HG03280 (cell line): Measurements from ENCODE around the gene NOL8.

Source experiments
- ATAC-seq: cut with Tn5 transposase; IDR thresholded peaks from one replicate; pipeline ENCODE4 v1.9.1; 2021; ENCODE audit warnings: mild to moderate bottlenecking, moderate library complexity; ENCODE audit not compliant: unreplicated experiment

NOL8 gene

DNA sequence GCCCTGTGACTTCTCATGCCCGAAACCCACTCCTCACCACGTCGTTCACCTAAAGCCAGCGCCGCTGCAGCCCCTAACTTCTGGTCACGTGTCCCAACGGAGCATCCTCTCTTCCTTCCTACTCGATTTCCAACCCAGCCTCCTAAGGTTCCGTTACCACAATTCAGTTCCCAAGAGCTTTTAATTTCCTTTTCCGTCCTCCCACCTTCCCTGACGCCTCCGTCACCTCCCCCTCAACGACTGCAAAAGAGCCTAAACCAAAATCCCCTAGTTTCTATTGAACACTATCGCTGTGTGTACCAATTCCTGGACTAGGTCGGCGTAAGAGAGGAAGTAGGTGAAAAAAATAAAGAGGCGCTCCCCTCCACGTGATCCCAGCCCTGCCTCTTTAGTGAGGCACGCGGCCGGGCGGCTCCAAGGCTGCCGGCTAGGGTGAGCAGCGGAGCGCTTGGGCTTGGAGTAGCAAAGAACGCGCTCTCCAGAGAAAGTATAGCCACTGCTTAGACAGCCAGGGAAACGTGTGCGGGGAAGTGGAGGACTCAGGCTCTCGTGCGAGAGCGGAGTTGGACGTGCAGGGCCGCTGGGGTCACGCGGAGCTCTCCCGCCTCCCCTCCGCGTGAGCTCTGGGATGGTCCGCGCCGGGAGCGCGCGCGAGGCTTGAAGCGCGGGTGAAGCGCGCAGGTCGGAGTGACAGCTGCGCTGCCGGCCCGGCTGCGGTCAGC is at the start of gene NOL8, which contains the start of gene CENPP:
TSS of gene NOL8 (minus strand) at position 82 of the 722 bp plus-strand sequence. CDS start 1,189 bp downstream, outside the sequence.
TSS of gene CENPP (plus strand) at position 685 of the 722 bp plus-strand sequence.
- ATAC-seq, result peak; percentile 94

- ATAC-seq, result no peak
Observed at GRCh38 chr9:92373167-92373566, 48.0 kb upstream of the NOL8 start.

GRCh38 chr9:92369075-92369474 is 43.9 kb upstream of the NOL8 start:
- ATAC-seq, result no peak

DNA sequence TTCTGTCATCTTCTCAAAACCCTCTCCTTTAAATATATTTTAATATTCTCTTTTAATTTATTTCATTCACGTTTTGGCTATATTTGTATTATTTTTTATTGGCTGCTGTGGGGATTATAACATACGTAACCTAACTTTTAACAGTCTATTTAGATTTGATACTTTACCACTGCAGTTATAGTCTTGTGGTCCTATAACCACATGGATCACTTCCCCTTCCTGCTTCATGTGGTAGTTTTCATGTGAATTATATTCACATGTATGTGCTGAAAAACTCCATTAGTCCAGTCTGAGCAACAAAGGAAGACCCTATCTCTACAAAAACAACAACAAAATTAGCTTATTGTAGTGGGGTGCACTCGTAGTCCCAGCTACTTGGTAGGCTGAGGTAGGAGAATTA is 34.9 kb upstream of the NOL8 start:
- ATAC-seq, result no peak

DNA sequence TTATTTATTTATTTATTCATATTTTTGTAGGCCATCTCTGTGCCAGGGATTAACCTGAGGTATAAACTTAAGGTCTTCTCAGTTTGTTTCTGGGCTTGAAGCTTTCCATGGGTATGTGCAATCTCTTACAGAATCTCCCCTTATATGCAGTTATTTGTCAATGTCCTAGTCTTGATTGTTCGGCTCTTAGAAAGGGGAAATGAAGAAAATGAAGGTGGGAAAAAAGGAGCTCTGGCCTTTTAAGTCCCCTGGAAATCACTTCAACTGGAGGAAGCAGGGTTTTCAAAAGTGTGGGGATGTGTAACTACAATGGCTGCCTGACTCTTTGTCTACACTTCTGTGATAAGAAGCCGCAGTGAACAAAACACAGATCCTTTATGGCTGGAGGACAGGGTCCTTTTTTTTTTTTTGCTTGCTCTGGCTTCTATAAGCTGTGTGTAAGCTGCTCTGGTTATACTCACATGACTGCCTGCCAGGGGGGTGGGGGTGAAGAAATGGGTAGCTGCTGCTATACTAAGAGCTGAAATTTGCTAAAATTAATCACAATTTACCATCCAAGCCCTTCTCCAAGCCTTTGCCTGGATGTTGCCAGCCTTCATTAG is 34.3 kb upstream of the NOL8 start:
- ATAC-seq, result no peak

DNA sequence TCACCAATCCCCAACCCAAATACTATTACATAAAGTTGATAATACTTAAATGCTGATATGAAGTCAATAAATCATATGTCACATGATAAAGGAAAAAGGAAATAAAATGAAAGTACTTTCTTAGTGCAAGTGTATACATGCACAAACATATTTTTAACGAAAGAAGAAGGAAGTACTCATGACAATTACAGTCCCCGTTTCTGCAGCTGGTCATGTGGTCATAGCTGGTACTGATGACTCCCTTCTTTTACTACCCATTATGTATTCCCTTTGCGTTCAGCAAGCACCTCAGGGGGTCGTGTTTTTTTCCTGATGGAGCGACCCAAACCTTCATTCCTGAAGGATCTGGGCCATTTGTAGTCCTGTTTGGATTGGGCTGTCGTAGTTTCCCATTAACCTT is 27.9 kb upstream of the NOL8 start:
- no peak for ATAC-seq

GRCh38 chr9:92350740-92351133 is 25.6 kb upstream of the NOL8 start:
- no peak for ATAC-seq

DNA sequence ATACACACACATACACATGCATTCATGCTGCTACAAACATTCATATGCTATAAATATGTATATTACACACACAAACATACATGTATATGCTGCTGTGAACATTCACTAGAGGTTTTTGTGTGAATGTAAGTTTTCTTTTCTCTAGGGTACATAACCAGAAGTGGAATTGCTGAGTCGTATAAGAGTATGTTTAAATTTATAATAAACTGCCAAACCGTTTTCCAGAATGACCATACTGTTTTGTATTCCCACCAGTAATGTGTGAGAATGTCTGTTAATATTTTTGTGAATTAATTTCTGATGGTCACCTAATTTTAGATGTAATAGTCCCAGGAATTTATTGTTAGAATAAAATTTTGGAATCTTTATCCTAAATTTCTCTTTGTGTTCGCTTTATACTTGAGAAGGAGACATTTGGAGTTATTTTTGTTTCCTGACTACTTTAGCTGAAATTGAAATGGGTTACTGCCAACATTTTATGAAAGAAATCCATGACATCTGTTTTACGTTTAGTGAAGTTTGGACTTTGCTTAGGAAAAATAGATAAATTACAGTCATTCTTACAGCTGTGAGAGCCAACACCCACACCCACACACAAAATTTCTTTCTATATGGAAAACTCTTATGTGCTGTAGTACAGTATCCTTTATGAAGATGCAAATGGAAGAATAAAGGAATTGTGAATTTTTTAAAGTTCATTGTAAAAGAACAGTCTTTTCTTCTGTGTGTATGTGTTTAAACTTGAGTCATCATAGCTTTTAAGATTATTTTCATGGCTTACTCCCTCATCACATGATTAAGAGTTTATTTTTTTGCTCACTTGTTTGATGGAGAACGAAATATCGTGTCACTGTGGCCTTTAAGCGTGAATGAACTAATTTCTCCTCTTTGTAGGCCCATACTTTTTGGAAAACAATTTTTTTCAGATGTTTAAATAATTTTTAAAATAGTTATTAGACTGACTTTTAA is 24.9 kb upstream of the NOL8 start:
- no peak for ATAC-seq

- no peak for ATAC-seq
Observed at GRCh38 chr9:92345582-92345981, 20.4 kb upstream of the NOL8 start.

GRCh38 chr9:92342825-92343488 is 17.8 kb upstream of the NOL8 start:
- no peak for ATAC-seq

DNA sequence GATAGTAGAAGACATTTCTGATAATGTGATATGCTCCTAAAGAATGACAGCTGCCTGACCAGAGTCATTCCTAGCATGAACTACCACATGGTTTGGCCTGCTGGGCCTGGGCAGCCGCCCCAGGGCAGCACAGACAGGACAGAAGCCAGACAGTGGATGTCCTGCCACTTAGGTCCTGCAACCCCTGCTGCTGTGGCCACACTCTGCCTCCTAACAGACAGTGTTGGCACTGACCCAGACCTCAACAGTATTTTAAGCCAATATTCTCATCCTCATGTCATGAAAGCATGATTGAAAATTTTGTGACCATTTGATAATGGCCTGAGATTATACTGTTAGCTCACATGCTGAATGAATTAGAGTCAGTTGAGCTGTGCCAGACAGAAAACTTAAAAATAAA is 16.4 kb upstream of the NOL8 start:
- ATAC-seq, result no peak

GRCh38 chr9:92333282-92333634 is 8.1 kb upstream of the NOL8 start:
- no peak for ATAC-seq

DNA sequence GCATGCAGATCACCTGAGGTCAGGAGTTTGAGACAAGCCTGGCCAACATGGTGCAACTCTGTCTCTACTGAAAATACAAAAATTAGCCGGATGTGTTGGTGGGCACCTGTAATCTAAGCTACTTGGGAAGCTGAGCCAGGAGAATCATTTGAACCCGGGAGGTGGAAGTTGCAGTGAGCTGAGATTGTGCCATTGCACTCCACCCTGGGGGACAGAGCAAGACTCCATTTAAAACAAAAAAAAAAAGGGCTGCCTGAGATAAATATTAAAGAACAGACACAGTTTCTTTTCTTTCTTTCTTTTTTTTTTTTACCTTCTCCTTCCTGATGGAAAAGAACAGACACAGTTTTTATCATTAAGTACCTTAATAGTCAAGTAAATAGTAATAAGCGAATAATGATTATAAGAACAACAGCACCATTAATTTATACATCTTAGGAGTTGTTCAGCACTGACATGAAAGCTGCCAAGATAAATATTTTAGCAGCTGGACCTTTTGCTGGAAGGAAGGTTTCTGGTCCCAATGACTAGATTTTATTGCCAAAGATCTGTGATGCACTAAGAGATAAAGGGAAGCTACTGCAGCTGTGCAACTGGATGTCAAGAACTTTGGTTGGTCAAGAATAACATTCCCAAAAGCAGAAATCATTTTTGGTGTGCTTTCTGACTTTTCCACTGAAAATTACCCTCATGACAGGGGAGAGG is 7.6 kb upstream of the NOL8 start:
- ATAC-seq, result no peak

- ATAC-seq, result no peak
Observed at GRCh38 chr9:92328225-92328624, 3.1 kb upstream of the NOL8 start.

GRCh38 chr9:92327283-92327850 is 2.2 kb upstream of the NOL8 start:
- ATAC-seq, result no peak

GRCh38 chr9:92325991-92326500 is 896 bp upstream of the NOL8 start:
- ATAC-seq, result no peak

- no peak for ATAC-seq
Observed at GRCh38 chr9:92324889-92325268, 271 bp downstream of the NOL8 start.

GRCh38 chr9:92324431-92324830 is 719 bp downstream of the NOL8 start:
- no peak for ATAC-seq

DNA sequence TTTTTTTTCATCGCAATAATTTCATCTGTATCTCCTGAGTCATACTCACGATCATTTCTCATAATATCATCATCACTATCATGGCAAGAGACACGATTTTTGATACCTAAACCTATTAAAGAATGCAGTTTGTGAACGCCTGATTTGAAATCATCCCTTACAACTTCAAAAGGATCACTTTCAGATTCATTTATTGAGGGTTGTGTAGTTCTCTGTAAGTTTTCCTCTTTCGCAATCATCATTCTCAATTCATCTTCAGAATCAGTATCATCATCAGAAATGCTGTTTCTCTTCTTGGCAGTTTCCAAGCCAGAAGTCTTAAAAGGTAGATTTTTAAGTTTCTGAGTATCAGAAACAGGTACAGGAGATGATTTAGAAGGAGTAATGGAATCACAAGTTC is 9.7 kb downstream of the NOL8 start:
- no peak for ATAC-seq

DNA sequence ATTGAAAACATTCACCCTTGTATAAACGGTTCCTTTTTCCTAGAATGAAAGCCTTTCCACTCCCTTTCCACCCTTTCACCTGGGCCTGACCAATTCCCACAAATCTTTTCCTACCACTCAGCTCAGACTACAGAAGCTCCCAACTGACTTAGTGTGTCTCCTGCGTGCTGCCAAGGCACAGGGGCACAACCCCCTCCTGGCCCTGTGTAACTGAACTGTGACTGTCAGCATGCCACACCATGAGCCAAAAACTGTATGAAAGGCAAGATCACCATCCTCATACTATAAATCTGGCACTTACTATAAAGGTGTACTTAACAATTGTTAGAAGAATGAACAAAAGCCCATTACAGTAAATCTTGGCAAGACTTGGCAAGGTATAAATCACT is 11.5 kb downstream of the NOL8 start:
- ATAC-seq, result no peak
